ENCODE results near the gene DUSP15. TPM values are rescaled to one million over a fixed set of nuclear protein-coding genes. Genes with fewer than 3 reads are reported as not detected.

DUSP15 gene
- polyA plus RNA-seq, 1 donor (not counting 4 experiments of a cell fraction or from before 2014, with no cell fraction given): not detected

- DNase-seq (ENCODE audit: low read depth, low spot score) (no peak), FAIRE-seq (no peak)
- Histone ChIP-seq H3K9me3 (ENCODE audit: control insufficient read depth, low read depth, low read length) (no peaks in the 10 kb centered on the region), H3K9ac (ENCODE audit: control insufficient read depth, extremely low read depth, insufficient read depth, low read length) (no peak overlapping the region), H2AFZ (ENCODE audit: control insufficient read depth, low read length) (no peak overlapping the region), H3K4me2 (ENCODE audit: control insufficient read depth, extremely low read depth, insufficient read depth, low read depth, low read length) (no peak overlapping the region), H4K20me1 (ENCODE audit: control insufficient read depth, extremely low read depth, insufficient read depth, low read length) (peaks cover 3% of the 10 kb centered on the region), H3K36me3 (ENCODE audit: control insufficient read depth in 2 of 2, extremely low read depth in 1 of 2, insufficient read depth in 2 of 2, low read length in 2 of 2) (no peaks in the 10 kb centered on the region), H3K27me3 (ENCODE audit: control insufficient read depth, extremely low read depth, insufficient read depth, low read length) (peaks cover 46% of the 10 kb centered on the region), H3K4me3 (ENCODE audit: control insufficient read depth in 2 of 3, extremely low read depth in 1 of 3, insufficient read depth in 2 of 3, low read depth in 1 of 3, low read length in 3 of 3) (no peak overlapping the region), H3K4me1 (ENCODE audit: control insufficient read depth, extremely low read depth, insufficient read depth, low read length) (peaks cover 9% of the 10 kb centered on the region), H3K27ac (ENCODE audit: control insufficient read depth, insufficient read depth, low read length) (no peak overlapping the region), H3K9me1 (ENCODE audit: control insufficient read depth, extremely low read depth, insufficient read depth, low read length) (peaks cover 3% of the 10 kb centered on the region), H3K79me2 (ENCODE audit: control insufficient read depth, insufficient read depth, low read length) (no peaks in the 10 kb centered on the region)
- TF ChIP-seq CTCF (optimal IDR thresholded peaks at IDR 0.05 in 1 of 3, IDR thresholded peaks at IDR 0.05 in 1 of 3, conservative IDR thresholded peaks at IDR 0.05 in 1 of 3; ENCODE audit: extremely low read depth in 1 of 3, insufficient read depth in 2 of 3, low read length in 3 of 3) (no peak), EZH2 (IDR thresholded peaks at IDR 0.05; ENCODE audit: low read length) (no peak)
- dilution Hi-C loops (cut with MboI; ENCODE audit: extremely low pct_ligation_motif_present, low sequenced_read_pairs): no loop called here
Measured at GRCh38 chr20:31838646-31839292, 31.6 kb downstream of the DUSP15 start.

- Histone ChIP-seq H3K9me1 (ENCODE audit: control insufficient read depth, extremely low read depth, insufficient read depth, low read length) (peaks cover 3% of the 10 kb centered on the region), H3K27ac (ENCODE audit: control insufficient read depth, insufficient read depth, low read length) (no peak overlapping the region), H4K20me1 (ENCODE audit: control insufficient read depth, extremely low read depth, insufficient read depth, low read length) (peaks cover 3% of the 10 kb centered on the region), H3K4me2 (ENCODE audit: control insufficient read depth, extremely low read depth, insufficient read depth, low read depth, low read length) (no peak overlapping the region), H2AFZ (ENCODE audit: control insufficient read depth, low read length) (no peak overlapping the region), H3K9me3 (ENCODE audit: control insufficient read depth, low read depth, low read length) (no peaks in the 10 kb centered on the region), H3K27me3 (ENCODE audit: control insufficient read depth, extremely low read depth, insufficient read depth, low read length) (peaks cover 47% of the 10 kb centered on the region), H3K4me1 (ENCODE audit: control insufficient read depth, extremely low read depth, insufficient read depth, low read length) (peaks cover 9% of the 10 kb centered on the region), H3K4me3 (ENCODE audit: control insufficient read depth in 2 of 3, extremely low read depth in 1 of 3, insufficient read depth in 2 of 3, low read depth in 1 of 3, low read length in 3 of 3) (no peak overlapping the region), H3K9ac (ENCODE audit: control insufficient read depth, extremely low read depth, insufficient read depth, low read length) (no peak overlapping the region), H3K79me2 (ENCODE audit: control insufficient read depth, insufficient read depth, low read length) (no peaks in the 10 kb centered on the region), H3K36me3 (ENCODE audit: control insufficient read depth in 2 of 2, extremely low read depth in 1 of 2, insufficient read depth in 2 of 2, low read length in 2 of 2) (no peaks in the 10 kb centered on the region)
- no peak for DNase-seq (ENCODE audit: low read depth, low spot score)
- dilution Hi-C loops (cut with MboI; ENCODE audit: extremely low pct_ligation_motif_present, low sequenced_read_pairs): no loop called here
- TF ChIP-seq EZH2 (IDR thresholded peaks at IDR 0.05; ENCODE audit: low read length) (no peak), CTCF (optimal IDR thresholded peaks at IDR 0.05 in 1 of 3, IDR thresholded peaks at IDR 0.05 in 1 of 3, conservative IDR thresholded peaks at IDR 0.05 in 1 of 3; ENCODE audit: extremely low read depth in 1 of 3, insufficient read depth in 2 of 3, low read length in 3 of 3) (no peak)
- FAIRE-seq: no peak
Measured at GRCh38 chr20:31837896-31838397, 32.4 kb downstream of the DUSP15 start.

All from keratinocyte (primary cell).